ENCODE measurements around the gene UBE2O.

GRCh38 chr17:76437467-76438402, 15.2 kb downstream of the UBE2O start:
- TF ChIP-seq GATA2 (IDR thresholded peaks at IDR 0.05; ENCODE audit: low read depth, low read length) = no peak
- no peak for TF ChIP-seq GATA3 (IDR thresholded peaks at IDR 0.05; ENCODE audit: low read depth, low read length)
